Erythroblast (primary cell): Measurements from ENCODE around the gene CAB39L.

Experiments used
- GATA1 ChIP-seq: IDR thresholded peaks from 2 replicates; pipeline ENCODE4 v1.6.1; 2011; ENCODE audit warnings: low read depth, mild to moderate bottlenecking, control low read depth, low read length, moderate library complexity
- POLR2A ChIP-seq: IDR thresholded peaks from 2 replicates; pipeline ENCODE4 v1.6.1; 2011; ENCODE audit warnings: mild to moderate bottlenecking, low read length

DNA sequence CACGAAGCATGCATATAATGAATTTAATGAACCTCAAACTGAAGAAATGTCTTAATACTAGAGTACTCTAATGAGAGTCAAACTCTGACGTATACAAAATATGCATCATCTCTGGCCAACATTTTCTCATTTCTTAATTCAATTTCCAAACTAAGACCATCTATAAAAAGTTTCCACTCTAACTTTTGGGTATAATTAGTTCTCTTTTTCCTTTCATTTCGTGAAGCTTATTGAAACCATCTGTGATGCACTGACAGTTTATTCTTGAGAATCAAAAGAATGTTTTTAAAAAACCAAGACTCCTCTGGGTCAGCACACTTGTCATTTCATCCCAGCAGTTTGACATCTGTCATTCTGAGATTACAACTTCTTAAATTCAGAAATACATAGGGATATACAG is 90.0 kb downstream of the CAB39L start:
- TF ChIP-seq POLR2A = no peak
- TF ChIP-seq GATA1 = no peak
